Measurements from ENCODE around the gene ATP8A1. TPM values are rescaled to one million over a fixed set of nuclear protein-coding genes. Genes with fewer than 3 reads are reported as not detected.

The ATP8A1 gene
- total and polyA plus RNA-seq, 2 donors from 2014 or later, result 4.6 to 27.4 TPM

DNA sequence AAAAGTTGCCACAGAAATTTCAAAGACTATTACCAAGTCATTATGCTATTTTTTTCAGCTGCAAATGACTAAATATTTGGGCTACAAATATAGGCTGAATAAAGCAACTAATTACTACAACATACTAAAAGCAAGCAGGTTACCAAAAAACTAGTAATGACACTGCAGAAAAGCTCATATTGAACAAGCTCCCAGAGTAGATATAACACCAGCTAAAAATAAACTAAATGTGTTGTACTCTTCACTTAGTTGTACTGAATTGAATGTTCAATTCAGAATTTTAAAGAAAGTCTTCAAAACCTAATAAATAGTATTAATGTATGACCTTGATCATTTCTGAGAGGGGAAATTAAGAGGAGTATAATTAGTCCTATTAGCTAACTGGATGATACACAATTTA lies 12.0 kb downstream of the ATP8A1 start:
- no peak overlapping the region for H3K4me3 ChIP-seq (ENCODE audit: low read length in 3 of 3)
- no peak for FAIRE-seq
- no peak overlapping the region for H3K27ac ChIP-seq (ENCODE audit: low read depth in 2 of 2, low read length in 2 of 2)
- no peak for DNase-seq
- H3K9ac ChIP-seq (ENCODE audit: low read length in 3 of 3), result no peak overlapping the region
- H3K36me3 ChIP-seq (ENCODE audit: control insufficient read depth in 2 of 3, insufficient read depth in 3 of 3, low read length in 3 of 3), result no peaks in the 10 kb centered on the region
- H3K27me3 ChIP-seq (ENCODE audit: control insufficient read depth, insufficient read depth, low read length), result no peaks in the 10 kb centered on the region
- H3K4me1 ChIP-seq (ENCODE audit: control insufficient read depth in 2 of 3, insufficient read depth in 2 of 3, low read depth in 1 of 3, low read length in 3 of 3), result peaks cover 0 to 3% (median 0%) of the 10 kb centered on the region in 3 donors
- intact Hi-C loops (cut with DNase I), result no loop called here
- TF ChIP-seq, protein P1, sequence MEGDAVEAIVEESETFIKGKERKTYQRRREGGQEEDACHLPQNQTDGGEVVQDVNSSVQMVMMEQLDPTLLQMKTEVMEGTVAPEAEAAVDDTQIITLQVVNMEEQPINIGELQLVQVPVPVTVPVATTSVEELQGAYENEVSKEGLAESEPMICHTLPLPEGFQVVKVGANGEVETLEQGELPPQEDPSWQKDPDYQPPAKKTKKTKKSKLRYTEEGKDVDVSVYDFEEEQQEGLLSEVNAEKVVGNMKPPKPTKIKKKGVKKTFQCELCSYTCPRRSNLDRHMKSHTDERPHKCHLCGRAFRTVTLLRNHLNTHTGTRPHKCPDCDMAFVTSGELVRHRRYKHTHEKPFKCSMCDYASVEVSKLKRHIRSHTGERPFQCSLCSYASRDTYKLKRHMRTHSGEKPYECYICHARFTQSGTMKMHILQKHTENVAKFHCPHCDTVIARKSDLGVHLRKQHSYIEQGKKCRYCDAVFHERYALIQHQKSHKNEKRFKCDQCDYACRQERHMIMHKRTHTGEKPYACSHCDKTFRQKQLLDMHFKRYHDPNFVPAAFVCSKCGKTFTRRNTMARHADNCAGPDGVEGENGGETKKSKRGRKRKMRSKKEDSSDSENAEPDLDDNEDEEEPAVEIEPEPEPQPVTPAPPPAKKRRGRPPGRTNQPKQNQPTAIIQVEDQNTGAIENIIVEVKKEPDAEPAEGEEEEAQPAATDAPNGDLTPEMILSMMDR (IDR thresholded peaks at IDR 0.05; ENCODE audit: borderline replicate concordance, extremely low read depth, insufficient read depth), result no peak
- no peaks in the 10 kb centered on the region for H3K9me3 ChIP-seq (ENCODE audit: control insufficient read depth in 2 of 3, insufficient read depth in 1 of 3, low read length in 3 of 3)

DNA sequence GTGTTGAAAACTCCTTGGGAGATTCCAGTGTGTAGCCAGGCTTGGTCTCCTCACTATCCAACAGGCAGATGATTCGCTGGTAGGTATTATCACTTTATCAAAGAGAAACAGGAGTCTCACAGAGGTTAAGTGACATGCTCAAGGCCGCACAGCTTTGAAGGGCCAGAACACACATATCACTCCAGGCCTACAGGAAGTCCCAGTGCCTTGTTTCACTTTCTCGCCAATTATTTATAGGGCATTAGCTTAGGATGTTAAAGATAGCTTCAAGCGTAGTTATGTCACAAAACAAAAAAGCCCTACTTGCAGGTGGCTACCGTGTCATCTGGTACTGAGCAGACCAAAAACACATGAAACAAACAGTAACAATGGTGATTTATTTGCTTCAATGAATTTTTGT lies 13.2 kb downstream of the ATP8A1 start:
- TF ChIP-seq, protein P1 (IDR thresholded peaks at IDR 0.05; ENCODE audit: borderline replicate concordance, extremely low read depth, insufficient read depth), result no peak
- Histone ChIP-seq H3K4me1 (ENCODE audit: control insufficient read depth in 2 of 3, insufficient read depth in 2 of 3, low read depth in 1 of 3, low read length in 3 of 3) (peaks cover 0 to 3% (median 0%) of the 10 kb centered on the region in 3 donors), H3K9ac (ENCODE audit: low read length in 3 of 3) (no peak overlapping the region), H3K9me3 (ENCODE audit: control insufficient read depth in 2 of 3, insufficient read depth in 1 of 3, low read length in 3 of 3) (no peaks in the 10 kb centered on the region), H3K36me3 (ENCODE audit: control insufficient read depth in 2 of 3, insufficient read depth in 3 of 3, low read length in 3 of 3) (no peaks in the 10 kb centered on the region), H3K4me3 (ENCODE audit: low read length in 3 of 3) (no peak overlapping the region), H3K27me3 (ENCODE audit: control insufficient read depth, insufficient read depth, low read length) (no peaks in the 10 kb centered on the region), H3K27ac (ENCODE audit: low read depth in 2 of 2, low read length in 2 of 2) (no peak overlapping the region)
- no peak for DNase-seq
- intact Hi-C loops (cut with DNase I), result no loop called here
- FAIRE-seq, result no peak

DNA sequence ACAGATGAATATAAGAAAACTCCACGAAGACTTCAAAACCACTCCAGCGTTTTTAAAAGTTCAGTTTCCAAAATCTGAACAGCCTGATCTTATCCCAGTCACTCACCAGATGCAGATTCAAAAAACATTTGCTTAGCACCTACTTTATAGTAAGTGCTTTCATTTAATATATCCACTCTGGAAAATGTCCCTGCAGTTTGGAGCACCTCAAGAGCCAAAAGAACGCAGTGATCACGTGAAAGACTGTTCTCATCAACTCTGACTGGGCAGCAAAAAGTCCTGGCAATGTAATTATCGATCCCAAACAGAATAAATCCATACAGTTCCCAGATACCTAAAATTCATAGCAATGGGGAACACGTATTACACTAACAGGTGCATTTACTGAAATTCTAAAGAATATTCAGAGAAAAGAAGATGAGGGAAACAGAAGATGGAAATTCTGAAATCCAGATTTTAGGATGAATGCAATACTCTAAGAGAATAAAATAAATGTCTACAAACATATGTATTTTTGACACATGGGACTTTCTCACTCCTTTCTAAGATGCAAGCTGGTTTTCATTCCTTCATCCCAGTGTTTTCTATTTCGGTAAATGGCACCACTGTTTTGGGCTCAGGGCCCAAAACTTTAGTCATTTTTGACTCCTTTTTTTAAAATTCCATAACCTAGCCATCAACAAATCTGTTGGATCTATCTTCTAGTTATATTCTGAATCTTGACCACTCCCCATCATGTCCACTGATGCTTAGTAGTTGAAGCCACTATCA lies 13.9 kb downstream of the ATP8A1 start:
- H3K27me3 ChIP-seq (ENCODE audit: control insufficient read depth, insufficient read depth, low read length), result no peaks in the 10 kb centered on the region
- no peak overlapping the region for H3K4me3 ChIP-seq (ENCODE audit: low read length in 3 of 3)
- peaks cover 0 to 3% (median 0%) of the 10 kb centered on the region in 3 donors for H3K4me1 ChIP-seq (ENCODE audit: control insufficient read depth in 2 of 3, insufficient read depth in 2 of 3, low read depth in 1 of 3, low read length in 3 of 3)
- DNase-seq (no peak), FAIRE-seq (no peak)
- no peak overlapping the region for H3K27ac ChIP-seq (ENCODE audit: low read depth in 2 of 2, low read length in 2 of 2)
- no peaks in the 10 kb centered on the region for H3K9me3 ChIP-seq (ENCODE audit: control insufficient read depth in 2 of 3, insufficient read depth in 1 of 3, low read length in 3 of 3)
- TF ChIP-seq, protein P1 (IDR thresholded peaks at IDR 0.05; ENCODE audit: borderline replicate concordance, extremely low read depth, insufficient read depth), result no peak
- H3K36me3 ChIP-seq (ENCODE audit: control insufficient read depth in 2 of 3, insufficient read depth in 3 of 3, low read length in 3 of 3), result no peaks in the 10 kb centered on the region
- intact Hi-C loops (cut with DNase I), result no loop called here
- no peak overlapping the region for H3K9ac ChIP-seq (ENCODE audit: low read length in 3 of 3)
